Epithelial cell of prostate (primary cell): Measurements from ENCODE around the gene DNAJC15.
"Not testable (repeated sequence)": the region's sequence is repeated elsewhere in the genome, so short reads cannot be mapped to it uniquely, and the experiment has no call there.

ENCODE experiments used
- DNase-seq: peaks from one replicate; pipeline ENCODE4 v3.0.0-alpha.2; 2011; ENCODE audit warnings: low read depth, low spot score
- H3K27ac ChIP-seq: fragments of 450-650 bp; 2 replicates; pipeline ENCODE4 v1.5.1; 2017; ENCODE audit warnings: mild to moderate bottlenecking

DNAJC15 gene

GRCh38 chr13:43023289-43023963 lies at the start of gene DNAJC15:
TSS of gene DNAJC15 (plus strand) at chr13:43023586. CDS start at chr13:43023627, 41 bp downstream.
- no peak for DNase-seq

GRCh38 chr13:42976066-42976465 lies 47.3 kb upstream of the DNAJC15 start:
- no peak overlapping the region for H3K27ac ChIP-seq

More at GRCh38 chr13:43023289-43023963, at the start of gene DNAJC15:
- H3K27ac ChIP-seq, result no peak within 1 kb of the TSS

DNA sequence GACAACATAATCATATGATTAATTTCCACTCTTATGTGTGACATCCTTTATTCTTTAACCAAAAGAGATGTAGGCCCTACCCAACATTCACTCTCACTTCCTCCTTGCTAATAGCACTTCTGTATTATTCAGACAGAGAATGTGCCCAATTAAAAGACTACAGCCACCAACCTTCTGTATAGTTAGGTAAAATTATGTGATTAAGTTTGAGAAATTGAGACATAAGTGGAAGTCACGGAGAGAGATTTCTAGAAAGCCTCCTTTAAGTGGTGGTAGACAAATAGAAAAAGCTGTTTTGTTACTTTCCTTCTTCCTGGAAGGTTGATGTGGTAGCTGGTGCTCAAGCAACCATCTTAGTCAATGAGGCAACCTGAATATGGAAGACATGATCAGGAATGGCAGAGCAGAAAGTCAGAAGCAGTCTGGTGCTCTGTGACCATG lies 46.1 kb upstream of the DNAJC15 start:
- no peak for DNase-seq
- no peak overlapping the region for H3K27ac ChIP-seq

More at GRCh38 chr13:42976066-42976465, 47.3 kb upstream of the DNAJC15 start:
- no peak for DNase-seq

GRCh38 chr13:42981317-42981716 lies 42.1 kb upstream of the DNAJC15 start:
- H3K27ac ChIP-seq, result peak overlapping the region; percentile 18

DNA sequence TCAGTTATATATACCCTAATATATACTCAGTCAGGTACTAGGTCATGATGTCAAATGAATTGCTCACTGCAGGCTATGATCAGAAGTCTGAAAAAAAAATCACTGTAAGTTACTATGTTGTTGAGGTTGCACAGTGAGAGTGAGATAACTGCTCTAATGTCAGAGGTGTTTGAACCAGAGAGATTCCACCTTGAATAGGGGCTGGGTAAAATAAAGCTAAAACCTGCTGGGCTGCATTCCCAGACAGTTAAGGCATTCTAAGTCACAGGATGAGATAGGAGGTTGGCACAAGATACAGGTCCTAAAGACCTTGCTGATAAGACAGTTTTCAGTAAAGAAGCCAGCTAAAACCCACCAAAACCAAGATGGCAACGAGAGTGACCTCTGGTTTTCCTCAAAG lies 41.5 kb upstream of the DNAJC15 start:
- no peak for DNase-seq
- peak overlapping the region; percentile 18 for H3K27ac ChIP-seq

More at GRCh38 chr13:42981317-42981716, 42.1 kb upstream of the DNAJC15 start:
- DNase-seq, result no peak

- DNase-seq, result no peak
- no peak overlapping the region for H3K27ac ChIP-seq
These were observed 39.4 kb upstream of the DNAJC15 start for GRCh38 chr13:42984026-42984425.

- no peak overlapping the region for H3K27ac ChIP-seq
- no peak for DNase-seq
These were observed 38.7 kb upstream of the DNAJC15 start for GRCh38 chr13:42984691-42985090.

DNA sequence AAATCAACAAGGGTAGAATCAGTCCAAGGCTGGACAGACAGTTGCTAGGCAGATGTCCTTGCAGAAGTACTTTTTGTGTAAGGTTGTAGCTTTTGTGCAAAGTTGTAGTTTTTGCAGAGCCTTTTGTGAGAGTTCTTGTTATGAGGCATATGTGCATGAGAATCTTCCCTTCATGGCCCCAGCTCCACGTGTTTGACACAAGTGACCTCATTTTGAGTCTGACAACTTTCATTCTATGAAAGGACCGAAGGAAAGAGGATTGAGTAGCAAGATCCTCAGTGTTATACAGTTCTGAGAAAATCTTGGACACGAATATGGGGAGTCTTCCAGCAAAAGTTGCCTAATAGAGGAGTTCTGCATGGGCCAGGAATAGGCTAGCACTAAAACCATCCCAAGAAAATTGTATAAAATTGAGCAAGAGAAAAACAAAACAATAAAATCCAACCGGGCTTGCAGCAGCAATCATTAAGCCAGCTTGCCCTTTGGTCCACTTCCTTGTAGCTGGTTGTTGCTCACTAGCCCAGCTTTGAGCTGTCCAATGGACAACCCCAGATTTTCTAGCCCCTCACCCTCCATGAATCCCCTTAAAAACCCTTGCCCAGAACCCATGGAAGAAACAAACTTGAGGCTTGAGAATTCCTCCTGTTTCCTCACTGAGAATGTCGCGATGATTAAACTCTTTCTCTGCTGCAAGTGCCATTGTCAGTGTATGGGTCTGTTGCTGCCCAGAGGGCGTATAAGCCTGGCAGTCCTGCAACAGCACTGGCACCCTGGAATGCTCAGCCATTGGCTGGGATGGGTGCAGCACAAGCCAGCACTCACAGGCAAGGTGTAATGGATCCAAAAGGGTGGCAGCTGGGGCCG lies 37.8 kb upstream of the DNAJC15 start:
- peak overlapping the region; percentile 29 for H3K27ac ChIP-seq
- no peak for DNase-seq

DNA sequence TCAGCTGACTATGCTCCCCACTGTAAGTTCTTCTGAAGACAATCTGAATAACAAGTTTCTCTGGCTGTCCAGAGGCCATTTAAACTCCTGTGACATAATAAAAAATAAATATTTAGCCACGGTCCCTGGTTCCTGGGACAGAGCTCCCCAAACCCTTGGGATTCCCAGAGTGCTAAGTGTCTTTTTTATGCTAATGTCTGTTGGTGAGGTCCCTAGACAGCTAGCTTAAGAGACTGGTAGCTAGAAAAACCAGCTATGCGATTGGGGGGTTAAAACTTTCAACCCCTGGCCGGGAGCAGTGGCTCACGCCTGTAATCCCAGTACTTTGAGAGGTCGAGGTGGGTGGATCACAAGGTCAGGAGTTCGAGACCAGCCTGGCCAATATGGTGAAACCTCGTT lies 37.2 kb upstream of the DNAJC15 start:
- H3K27ac ChIP-seq, result peak overlapping the region; percentile 29
- no peak for DNase-seq

DNA sequence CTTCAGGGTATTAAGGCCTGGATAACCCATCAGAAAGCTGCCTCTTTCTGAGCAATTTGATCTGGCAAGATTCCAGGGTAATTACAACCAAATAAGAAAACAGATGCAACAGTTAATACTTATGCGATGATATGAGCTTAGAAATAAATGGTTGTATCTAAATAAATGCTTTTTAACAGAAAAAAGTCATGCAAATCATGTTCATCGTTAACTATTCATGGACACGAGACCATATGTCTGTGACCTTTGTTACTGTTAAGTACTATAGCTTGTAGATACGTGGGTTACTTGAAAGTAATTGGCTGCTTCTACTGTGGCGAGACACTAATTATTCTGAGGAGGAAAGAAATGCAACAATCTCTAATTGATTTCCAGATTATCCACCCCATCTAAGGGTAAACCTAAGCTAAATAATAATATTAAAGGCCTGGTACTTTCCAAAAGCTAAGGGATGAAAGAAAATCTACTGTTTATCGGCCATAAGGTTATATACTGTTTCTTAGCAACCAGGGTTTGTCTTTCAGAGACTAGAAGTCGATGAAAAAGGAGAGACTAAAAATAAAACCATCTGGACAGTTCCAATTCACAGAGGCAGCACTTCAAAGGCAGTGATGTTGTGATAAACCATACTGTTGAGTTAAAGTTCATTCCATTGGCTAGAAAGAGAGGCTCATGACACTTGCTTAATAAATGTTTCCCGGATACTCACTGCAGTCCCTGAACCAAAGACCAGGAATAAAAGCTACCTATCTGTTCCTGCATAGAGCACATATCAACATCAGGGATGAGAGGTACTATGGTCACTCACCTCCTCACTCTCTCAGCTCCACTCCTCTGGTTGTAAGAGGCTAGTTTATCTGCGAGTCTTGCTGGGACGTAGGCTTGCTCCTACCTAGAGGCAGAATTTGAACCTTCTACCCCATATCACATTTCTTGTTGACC lies 32.8 kb upstream of the DNAJC15 start:
- no peak overlapping the region for H3K27ac ChIP-seq
- DNase-seq, result no peak

GRCh38 chr13:42991233-42991897 lies 32.0 kb upstream of the DNAJC15 start:
- not testable (repeated sequence) for DNase-seq
- H3K27ac ChIP-seq, result peak overlapping the region; percentile 43

DNA sequence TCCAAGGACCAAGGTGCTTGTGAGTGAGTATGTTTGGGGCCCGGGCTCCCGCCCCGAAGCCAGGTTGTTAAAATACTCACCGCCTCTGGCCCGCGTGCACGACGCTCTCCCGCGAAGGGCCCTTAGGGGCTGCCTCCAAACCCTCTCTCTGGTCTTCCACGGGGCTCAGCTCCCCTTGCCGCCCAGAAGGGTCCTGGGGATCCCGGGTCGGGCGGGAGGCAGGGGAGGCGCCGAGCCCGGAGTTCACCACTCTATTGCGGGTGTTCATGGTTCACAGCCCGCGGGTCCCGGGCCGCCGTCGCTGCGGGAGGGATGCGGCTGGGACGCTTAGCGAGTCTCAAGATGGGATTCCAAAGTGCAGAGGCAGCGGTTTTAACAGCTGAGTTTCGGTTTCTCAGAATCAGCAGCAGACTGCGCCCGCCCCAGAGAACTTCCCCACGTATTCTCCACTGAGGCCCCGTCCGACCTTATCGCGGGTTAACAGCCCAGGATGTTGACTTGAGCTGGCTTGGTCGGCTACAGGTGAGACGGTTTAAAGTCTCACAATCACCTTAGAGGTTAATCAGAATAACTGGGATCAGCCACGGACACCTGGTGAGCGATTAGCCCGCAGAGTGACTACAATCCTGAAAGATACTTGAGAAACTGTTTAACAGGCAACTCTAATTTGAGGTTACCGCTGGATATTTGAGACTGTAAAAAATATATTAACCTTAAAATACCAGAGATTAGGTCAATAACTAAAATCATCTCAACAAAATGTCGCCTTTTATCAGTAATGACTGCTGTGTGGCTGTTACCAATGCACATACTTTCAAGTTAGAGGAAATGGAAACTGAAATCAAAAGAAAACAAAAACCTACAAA lies 31.3 kb upstream of the DNAJC15 start, which contains the start of gene EPSTI1:
TSS of gene EPSTI1 (minus strand) at position 344 of the 866 bp plus-strand sequence. CDS start at position 268, 76 bp downstream.
- DNase-seq, result no peak
- H3K27ac ChIP-seq, result peak within 1 kb of the TSS; percentile 43

DNA sequence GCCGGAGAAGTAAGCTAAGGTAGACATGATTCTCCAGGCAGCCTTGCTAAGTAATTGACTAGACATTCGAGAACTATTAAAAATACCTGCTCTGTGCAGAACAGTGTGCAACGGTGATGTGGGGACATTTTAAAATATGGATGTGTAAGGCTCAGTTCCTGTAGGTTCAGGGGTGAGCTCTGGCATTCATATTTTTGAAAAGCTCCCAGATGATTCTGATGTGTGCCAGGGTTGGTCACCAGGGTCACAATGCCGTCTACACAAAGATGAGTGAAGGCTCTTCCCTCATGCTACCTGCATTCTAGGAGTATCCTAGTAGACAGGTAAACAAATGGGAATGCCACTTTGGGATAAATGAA lies 30.6 kb upstream of the DNAJC15 start:
- H3K27ac ChIP-seq, result peak overlapping the region; percentile 43
- DNase-seq, result no peak

DNA sequence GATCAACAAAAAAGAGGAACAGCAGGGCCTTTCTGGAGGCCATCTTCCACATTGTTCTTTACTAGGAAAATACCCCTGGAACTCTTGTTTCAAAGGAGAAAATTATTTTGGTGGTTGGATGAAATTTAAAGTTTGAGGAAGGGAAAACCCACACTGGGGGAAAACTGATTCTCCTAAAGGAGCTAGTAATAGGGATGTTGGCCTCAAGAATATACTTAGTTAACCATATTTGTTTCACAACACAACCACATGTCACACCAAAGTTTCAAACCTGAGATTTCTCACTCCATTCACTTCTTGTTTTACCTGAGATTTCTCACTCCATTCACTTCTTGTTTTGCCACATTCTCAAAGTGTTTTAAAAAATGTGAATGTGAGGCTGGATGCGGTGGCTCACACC lies 28.5 kb upstream of the DNAJC15 start:
- no peak overlapping the region for H3K27ac ChIP-seq
- no peak for DNase-seq

DNA sequence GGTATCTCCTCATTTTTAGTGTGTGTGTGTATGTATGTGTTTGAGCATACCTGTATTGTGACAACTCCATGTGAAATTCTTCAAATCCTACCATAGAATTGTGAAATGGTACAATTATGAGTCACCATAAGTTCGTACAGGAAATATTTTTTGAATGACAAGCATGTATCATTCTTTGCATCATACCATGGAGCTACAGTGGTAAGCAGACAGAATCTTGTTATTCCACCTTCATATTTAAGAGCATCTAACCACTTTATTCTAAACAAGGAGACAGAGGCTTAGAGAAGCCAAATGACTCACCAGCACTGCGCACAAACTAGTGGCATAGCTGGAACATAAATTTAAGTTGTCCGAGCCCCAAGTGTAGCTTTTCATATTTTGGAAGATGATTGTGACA lies 26.8 kb upstream of the DNAJC15 start:
- DNase-seq, result peak; percentile 78

DNA sequence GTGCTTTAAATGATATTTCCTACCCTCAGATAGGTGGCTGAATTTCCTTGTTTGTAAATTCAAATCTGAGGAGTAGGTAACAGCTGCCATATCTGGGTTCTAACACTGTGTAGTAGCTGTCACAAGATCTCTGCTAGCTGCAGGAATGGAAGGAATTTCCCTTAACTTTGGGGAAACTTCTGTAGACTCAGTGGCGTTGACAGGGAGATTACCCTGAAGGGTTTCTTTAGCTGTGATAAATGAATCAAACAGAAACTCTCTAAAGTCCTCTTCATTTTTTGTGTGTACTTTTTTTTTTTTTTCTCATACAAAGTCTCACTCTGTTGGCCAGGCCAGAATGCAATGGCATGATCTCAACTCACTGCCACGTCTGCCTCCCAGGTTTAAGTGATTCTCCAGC lies 26.0 kb upstream of the DNAJC15 start:
- peak overlapping the region; percentile 85 for H3K27ac ChIP-seq
- DNase-seq, result no peak

More for the DNA sequence above, 26.8 kb upstream of the DNAJC15 start:
- peak overlapping the region; percentile 85 for H3K27ac ChIP-seq

GRCh38 chr13:42999491-42999890 lies 23.9 kb upstream of the DNAJC15 start:
- no peak overlapping the region for H3K27ac ChIP-seq
- DNase-seq, result no peak

DNA sequence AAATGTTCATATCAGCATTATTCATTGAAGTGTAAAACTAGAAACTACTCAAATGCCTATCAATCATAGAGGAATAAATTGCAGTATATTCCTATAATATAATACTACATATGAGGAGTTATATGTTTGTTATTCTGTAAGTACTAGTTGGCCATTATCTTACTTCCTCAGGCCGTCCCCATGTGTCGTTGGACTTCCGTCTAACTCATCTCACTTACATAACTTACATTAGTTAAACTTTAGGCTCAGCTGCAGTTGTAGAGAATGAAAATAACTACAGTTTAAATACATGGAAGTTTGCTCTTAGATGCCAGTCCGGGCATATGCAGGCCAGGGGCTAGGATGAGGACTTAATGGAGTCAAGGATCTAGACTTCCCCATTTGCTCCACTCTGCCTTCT lies 22.7 kb upstream of the DNAJC15 start:
- DNase-seq, result no peak
- H3K27ac ChIP-seq, result no peak overlapping the region

DNA sequence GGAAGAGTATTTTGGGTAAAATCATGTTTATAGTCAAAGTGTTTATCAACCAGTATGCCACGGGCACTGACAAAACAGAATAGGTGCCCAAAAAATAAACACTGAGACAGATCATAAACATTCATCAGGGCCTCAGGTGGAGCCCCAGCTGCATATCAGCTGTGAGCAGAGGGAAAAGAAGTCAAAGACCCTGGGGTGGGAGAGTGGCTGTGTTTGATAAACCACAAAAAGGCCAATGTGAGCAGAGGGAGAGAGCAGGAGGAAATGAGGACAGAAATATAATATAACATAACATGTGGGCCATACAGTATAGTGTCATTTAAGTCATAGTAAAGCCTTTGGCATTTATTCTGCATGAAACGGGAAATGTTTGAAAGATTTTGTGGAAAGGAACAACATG lies 21.4 kb upstream of the DNAJC15 start:
- no peak for DNase-seq

More for the DNA sequence above, 21.4 kb upstream of the DNAJC15 start:
- peak overlapping the region; percentile 88 for H3K27ac ChIP-seq
